CD4-positive, alpha-beta T cell treated with Interleukin-4 for 1 hour (primary cell): ENCODE measurements around the gene CCDC70.
A peak's percentile ranks its signal among the peaks of the same experiment; 100 is the strongest.
"Not testable (repeated sequence)": the region's sequence is repeated elsewhere in the genome, so short reads cannot be mapped to it uniquely, and the experiment has no call there.

Source experiments
- DNase-seq, 2 donors: peaks; one replicate each; pipeline ENCODE4 v3.0.0-alpha.2; 2020 to 2022

The CCDC70 gene

DNA sequence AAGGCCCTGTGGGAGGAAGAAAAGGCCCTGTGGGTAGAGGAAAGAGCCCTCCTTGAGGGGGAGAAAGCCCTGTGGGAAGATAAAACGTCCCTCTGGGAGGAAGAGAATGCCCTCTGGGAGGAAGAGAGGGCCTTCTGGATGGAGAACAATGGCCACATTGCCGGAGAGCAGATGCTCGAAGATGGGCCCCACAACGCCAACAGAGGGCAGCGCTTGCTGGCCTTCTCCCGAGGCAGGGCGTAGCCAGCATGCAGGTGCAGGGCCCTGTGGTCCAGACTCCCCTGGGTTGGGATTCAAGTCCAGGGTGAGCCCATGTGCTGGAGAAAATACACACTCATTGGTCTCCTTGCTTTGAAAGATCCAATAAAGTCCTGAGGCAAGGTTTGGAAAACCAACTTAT, 4.1 kb downstream of the CCDC70 start:
- no peak for DNase-seq

DNA sequence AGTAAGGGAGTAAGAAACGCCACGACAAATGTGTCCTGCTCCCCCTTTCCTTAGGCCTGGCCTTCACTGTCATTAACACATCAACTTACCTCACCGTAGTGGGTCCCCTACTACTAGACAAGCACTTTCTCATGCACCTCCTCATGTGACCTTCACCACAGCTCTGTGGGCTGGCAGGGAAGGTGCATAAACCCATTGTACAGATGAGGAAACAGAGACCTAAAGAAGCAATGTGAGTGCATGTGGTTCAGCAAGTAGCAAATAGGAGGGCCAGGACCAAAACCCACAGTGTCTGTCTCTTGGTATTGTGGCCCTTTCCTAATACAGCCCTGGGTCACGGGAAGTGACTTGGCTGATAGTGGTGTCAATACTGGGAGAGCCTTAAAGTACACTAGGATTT, 5.3 kb downstream of the CCDC70 start:
- DNase-seq, result no peak

DNA sequence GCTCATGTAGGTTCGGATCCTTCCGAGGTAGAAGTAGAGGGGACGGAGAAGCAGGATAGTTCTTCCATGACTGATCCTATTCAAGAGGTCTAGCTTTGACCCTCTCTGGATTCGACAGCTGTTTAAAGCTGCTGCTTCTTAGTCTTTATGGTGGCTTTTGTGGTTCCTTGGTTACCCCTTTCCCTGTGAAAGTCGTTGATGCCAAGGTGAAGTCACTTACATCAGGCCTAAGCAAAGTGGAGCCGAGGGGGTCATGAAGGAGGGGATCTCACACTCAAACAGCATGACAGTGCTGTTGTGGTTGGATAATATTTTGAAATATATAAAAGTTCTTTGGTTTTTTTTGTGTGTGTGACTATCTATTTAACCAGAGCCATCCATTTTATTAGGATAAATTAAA, 8.1 kb downstream of the CCDC70 start:
- no peak for DNase-seq

DNA sequence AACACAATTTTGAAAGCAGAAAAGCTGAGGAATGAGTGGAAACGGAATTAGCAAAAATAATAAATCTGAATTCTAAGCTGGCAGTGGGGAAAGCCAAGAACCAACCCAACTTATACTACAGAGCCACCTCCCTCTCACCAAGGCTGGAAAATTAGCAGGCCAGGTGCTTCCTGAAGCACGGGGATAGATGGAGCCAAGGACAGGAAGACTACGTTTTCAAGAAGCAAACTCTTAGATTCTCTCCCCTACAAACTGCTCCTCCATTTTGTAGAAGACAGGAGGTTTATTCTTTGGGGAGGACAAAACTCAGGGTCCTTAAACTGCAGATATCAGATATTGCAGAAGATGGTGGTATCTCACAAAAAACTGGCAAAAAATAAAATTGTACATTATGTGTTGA, 8.8 kb downstream of the CCDC70 start:
- DNase-seq, result no peak

DNA sequence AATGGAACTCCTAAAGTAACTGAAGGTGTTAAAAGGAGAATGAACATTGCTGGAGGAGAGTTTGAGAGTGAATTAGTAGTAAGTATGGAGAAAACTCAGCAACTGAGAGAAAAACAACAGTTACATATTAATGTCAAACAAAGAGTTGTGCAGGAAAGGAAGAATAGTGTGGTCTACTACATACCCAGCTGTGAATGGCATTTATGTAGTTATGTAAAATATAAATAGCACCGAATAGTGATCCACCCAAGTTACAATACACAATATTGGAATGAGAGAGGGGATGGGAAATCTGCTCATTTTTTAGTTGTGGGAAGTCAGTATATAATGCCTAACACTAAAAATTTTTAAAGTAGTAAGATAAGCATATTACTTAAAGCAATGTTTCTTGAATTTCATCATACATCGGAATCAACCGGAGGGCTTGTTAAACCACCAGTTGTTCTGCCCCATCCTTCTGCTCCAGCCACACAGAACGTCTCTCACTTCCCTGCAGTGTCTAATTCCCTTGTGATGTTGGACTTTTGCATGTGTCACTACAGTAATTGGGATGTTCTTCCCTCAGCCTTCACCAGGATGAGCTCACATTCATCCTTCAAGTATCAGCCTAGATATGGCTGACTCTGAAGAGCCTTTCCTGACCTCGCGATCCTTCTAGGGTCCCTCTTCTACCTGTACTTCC, 11.5 kb downstream of the CCDC70 start:
- no peak for DNase-seq

DNA sequence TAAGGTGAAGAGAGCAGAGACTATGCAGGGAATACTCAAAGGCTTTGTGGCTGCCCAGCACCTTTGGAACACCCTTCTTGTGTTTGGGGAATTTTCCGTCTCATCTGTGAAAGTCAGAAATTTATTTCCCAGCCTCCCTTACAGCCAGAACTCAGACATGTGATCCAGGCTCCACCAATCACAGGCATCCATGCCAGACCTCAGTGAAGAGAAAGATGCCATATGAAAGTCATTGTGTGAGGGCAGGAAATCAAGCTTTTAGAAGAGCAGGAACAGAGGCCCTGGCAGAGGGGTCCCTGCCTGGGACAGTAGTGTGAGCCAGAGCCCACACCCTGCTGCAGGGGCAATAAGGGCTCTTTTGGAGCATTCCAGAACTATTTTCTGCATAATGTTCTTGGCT, 12.1 kb downstream of the CCDC70 start:
- no peak for DNase-seq

DNA sequence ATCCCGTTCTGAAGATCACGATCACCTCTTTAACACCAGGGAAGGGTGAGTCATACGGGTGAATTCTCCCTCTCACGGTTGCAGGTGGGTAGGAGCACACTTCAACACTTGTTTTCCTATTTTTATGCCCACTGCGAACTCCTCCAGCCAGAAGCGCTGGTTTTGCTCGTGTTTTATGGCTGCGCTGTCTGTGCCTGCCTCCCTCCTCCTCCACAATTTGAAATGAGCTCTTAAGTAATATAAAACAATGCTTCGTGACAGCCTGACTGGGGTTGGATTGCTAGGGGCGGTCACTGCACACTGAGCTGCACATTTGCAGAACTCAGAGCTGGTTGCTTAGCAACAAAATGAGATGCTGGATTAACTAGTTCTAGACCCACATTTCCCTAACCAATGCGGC, 12.9 kb downstream of the CCDC70 start:
- no peak for DNase-seq

DNA sequence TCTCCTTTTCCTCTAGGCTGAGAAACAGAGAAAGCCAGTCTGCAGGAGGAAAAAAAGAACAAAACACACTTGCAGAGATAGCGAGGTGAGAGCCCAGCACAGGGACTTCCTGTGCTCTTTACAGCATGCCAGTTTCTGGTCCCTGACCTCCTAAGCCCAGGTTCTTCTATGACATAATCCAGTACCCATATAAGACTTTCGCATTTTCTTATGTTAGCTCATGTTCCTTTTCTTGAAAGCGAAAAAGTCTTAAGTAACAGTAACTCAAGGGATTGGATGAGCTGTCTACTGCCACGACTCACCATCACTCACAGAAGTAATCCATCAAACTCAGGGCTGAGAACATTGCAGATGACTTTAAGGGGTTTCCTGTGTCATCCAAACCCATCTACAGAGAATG, 17.4 kb downstream of the CCDC70 start:
- DNase-seq, result no peak

DNA sequence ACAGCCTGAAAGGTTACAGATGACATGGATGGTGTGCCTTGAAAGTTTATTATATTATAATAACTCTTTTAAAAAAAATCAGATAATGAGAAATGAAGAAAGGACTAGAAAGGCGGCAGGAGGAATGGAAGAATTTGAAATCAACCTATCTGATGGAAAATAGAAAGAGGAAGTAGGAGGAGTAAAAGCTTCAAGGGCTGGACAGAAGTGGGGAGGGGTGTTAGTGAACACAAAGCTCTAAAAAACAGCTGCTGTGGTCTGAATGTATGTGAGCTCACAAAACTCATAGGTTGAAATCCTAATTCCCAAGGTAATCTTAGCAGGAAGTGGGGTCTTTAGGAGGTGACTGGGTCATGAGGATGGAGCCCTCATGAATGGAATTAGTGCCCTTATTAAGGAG, 19.5 kb downstream of the CCDC70 start:
- DNase-seq, result no peak

DNA sequence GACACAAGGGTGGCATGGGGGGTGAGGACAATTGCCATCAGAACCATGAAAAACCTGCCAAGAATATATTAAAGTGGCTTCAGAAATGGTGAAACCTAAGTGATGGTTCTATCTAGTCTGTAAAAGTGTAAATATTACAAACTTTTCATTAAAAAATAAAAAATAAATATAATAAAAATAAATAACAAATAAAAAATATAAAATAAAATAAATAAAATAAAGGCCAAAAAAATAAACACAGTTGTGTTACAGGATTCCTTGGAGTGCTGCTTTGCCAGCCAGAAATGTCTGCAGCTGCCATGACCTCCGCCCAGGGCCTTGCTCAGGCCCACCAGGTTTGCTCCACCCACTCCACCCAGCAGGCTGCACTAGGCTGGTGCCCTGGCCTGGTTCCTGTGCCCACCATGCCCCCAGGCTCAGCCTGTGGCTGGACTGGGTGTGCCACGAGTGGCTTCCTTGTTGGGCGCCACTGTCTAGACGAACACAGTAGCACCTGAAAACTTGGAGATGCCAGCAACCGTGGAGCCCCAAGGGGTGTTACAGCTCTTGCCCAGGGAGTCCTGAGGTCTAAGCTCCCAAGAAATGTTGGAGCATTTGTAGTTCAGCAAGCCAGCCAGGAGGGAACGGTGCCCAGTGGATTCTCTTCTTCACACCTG, 20.9 kb downstream of the CCDC70 start:
- DNase-seq, result no peak

DNA sequence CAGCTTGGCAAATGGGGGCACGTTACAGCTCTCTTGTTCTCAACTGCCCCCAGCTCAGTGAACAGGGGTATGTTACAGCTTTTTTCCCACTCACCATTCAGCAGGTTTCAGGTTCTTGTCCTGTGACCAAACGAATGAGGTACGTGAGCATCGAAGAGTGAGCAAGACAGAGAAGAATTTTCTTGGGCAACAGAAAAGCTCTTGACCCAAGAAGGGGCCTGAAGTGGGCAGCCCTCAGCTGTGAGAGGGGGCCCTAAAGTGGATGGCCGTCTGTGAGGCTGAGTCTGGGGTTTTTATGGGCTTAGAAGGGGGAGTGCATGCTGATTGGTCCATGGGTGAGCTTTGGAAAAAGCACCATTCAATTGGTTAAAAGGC, 21.4 kb downstream of the CCDC70 start:
- no peak for DNase-seq

DNA sequence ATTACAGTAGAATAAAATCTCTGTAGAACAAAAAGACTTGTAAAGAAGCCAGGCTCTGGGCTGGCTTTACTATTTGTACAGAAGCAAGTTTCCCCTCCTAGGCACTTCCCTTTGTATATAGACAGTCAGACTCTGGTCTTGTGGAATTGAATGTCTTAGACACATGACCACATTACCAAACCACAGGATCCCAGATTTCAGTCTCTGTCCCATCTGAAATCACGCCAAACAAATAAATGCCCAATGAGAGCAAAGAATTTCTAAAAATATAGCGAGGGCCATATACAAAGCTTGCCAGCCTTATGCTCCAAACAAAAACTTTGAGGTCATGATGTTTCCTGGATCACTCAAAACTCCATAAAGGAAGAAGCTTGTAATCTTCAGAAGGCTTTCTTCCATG, 23.9 kb downstream of the CCDC70 start:
- no peak for DNase-seq

DNA sequence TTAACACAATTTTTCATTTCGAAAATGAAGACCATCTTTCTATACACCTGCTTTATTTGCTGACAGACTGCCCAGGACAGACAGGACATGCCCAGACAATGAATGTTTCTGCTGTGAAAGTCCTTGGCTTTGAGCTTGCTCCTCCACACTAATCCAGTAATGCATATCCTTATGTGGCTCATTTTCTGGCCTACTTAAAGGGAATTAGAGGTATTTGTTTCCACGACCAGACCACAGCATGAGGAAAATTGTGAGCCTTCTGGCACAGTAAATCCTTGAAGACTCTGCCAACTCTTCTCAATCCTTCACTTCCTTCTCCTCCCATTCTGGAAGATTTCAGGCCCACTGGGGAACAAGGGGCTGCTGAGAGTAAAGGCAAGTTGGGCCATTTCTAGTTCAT, 25.7 kb downstream of the CCDC70 start:
- DNase-seq, result no peak

DNA sequence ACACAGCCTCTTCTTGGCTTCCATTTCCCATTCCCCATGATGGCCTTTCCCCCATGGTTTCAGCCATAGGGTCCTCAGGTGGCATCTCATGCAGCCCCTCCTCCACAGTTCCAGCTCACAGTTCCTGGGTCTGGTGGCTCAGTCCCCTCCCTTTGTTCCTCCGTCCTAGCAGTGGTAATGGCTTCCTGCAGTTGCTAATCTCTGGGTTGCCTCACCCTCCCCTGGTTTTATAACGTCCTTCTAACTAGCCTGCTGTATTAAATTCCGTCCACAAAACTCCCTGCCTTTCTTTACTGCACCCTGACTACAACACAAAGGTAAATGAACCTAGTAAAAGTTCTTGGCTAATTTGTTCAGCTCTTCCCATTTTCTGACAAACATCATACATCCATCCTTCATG, 30.9 kb downstream of the CCDC70 start:
- no peak for DNase-seq

DNA sequence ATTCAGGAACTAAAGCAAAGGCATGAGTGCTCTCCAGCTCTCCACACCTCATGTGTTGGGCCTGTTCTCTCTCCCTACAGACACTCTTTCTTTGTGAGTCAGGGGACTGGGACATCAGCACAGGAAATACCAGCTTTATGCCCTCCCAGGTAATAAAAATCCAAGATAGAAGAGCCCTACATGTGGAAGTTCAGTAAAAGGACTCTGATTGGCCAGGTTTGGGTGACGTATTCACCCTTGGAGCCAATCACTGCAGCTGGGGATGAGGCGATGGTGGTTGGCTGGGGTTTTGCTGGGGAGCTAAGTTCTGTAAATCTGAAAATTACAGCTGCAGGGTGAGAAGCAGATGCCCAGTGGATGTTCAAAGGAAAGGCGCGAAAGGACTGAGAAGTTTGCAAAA, 32.5 kb downstream of the CCDC70 start:
- no peak for DNase-seq

DNA sequence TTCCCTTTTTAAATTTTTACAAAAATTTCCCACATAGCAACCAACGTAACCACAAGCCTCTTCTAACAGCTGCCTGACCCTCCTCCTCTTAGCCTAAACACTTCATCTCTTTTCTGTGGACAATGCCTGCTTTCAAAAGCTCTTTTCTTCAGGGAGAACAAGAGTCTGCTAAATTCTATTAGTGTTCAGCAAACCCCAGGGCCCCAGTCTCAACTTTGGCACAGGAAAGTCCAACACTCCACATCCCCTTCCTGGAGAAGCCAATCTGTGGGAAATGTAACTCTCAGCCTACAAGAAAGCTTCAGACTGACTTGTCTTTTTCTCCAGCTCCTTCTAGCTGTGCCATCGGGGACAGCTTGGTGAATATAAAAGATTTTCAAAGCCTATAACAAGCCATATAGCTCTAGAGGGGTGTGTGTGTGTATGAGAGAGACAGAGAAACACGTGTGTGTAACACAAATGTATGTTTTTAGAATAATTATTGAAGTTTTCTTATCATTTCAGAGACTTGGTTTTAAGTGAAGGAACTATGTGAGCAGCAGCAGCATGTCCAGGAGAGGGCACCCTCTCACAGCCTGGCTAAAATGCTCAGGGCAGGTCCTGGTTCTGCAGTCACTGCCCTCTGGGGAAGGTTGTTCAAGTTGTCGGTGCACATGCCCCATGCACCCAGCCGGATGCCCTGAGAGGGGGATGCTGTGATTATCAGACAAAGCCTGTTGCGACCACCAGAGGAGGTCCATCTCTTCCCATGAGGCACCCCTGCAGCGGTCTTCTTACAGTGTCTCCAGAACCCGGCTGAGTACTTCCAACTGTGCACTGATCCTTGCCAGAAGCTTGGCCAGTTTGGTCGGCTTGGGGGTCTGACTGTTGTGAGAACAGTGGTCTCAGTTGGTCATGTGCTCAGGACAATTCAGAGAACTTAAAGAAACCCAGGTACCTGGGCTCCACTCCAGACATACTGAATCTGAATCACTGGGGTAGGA, 34.4 kb downstream of the CCDC70 start:
- peak; percentile 42 to 51 for DNase-seq

DNA sequence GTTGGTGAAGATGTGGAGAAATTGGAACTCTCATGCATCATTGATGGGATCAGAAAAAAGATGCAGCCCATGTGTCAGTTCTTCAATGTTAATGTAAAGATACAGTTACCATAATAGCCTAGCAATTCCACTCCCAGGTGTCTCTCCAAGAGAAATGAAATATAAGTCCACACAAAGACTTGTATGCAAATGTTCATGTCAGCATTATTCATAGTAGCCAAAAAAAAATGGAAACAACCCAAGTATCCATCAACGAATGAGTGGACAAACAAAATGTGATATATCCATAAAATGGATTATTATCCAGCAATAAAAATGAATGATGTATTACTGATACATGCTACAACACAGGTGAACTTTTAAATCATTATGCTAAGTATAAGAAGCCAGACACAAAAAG, 38.7 kb downstream of the CCDC70 start:
- DNase-seq, result no peak

DNA sequence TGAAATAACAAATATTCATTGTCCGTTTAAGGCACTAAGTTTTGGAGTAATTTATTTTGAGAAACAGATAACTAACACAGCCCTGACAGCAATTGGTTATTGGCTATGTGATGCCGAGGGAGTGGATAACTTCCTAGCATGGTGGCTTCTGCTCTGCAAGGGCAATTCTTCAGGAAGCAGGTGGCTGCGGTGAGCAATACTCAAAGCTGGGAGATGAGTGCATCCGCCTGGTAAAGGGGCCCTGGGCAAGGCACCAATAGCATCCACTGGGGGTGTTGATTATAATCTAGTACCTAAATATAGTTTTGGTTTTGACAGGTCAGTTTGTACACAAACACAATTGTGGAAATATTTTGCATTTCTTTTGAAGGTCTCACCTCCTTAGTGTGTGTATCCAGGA, 41.0 kb downstream of the CCDC70 start:
- no peak for DNase-seq

DNA sequence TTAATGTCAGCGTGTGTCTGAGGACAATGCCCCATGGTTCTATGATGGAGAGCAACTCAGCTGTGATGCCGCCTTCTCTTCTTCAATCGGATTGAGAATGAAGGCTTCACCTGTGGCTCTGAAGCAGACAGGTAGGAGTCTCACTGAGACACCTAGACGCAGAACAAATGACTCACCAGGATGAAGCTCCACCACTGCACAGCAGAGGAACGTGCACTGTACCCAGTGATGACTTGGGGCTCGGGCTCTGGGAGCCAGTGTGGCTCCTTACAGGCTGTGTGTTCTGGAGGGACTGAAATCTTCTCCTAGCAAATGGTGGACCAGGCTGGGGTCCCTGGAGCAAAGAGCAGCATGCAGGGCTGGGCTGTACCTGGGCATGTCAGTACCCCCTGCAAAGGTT, 44.0 kb downstream of the CCDC70 start:
- DNase-seq, result no peak

DNA sequence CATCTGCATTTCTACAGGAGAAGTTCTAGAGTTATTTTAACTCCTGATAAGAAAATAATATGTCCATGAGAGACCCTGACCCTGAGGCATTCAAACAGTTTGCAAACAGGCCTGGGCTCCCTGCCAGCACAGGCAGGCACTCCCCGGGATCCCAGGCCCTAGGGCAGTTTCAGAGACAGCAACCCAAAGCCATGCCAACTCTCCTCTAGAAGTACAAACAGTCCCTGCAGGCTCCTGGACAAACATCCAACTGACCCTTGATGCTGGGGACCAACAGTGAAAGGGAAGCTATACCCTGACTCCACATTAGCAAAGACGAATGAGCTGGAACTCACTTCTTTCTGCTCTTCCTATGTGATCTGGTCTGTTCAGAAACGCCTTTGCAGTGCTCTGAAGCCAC, 44.8 kb downstream of the CCDC70 start:
- DNase-seq, result no peak

DNA sequence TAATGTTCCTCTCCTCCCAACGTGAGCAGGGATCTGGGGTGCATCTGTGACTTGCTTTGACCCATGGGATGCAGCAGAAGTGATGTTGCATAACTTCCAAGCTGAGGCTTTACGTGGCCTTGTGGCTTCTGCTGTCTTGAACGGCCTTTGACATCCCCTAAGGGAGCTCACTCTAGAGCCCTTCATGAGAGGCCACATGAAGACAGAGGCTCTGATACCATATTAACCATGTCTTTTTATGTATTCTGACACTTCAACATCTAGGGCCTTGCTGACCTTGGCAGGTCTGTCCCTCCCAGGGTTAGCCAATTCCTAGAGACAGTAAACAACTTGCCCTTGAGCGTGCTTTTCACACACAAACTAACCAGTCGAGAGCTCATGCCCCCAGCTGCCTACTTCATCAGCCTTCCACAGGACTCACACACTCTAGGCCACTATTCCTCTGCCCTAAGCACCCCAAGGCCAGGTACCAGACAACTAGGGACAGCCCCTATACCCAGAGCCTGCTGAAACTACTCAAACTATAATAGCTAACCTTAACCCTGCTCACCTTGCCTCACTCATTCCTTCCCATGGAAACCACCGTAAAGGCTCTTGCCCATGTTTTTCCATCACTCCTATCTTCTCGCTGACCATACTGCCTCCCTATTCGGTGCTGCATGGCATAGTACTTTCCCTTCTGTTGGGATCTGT, 45.4 kb downstream of the CCDC70 start:
- DNase-seq, result no peak

DNA sequence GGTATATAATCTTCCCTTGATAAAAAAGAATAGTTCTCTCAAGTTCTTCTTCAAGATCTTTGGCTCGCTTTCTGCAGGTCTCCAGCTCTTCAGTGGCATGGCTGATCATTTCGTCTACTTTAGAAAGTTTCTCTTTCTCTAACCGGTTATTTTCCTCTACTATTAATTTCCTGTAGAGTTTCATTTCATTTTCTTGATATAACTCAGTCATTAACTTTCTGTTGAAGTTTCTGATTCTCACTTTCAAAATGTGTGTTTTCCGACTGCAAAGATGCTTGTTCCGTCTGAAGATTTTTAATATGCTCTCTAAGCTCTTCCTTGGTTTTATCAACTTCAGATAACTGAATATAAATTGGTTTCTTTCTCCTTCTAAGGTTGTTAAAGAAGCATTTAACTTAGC, 47.5 kb downstream of the CCDC70 start:
- DNase-seq, result not testable (repeated sequence)

DNA sequence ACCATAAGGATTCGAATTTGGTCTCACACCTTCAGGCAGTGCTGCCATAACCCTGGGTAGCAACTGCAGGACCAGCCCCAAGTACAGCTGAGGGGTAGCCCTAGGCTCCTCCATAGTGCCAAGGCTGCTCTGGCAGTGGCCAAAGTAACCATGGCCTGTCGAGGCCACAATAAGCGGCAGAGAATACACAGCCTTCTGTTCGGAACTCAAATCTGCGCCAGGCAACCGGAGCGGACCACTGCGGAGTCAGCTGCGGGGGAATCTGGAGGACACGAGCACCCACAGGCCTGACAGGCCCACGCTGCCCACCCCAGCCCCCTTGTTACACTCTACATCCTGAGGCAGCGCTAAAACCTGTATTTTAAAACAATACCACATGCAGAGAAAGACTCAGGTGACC, 48.7 kb downstream of the CCDC70 start:
- DNase-seq, result no peak
